Measurements from ENCODE around the gene FBXO47.

FBXO47 gene

GRCh38 chr17:39012725-39013124 is 45.5 kb upstream of the FBXO47 start:
- TF ChIP-seq CTCF (IDR thresholded peaks at IDR 0.05; ENCODE audit: low read depth, low read length, missing control alignments) = no peak
- in situ Hi-C loops (cut with HindIII; ENCODE audit: low pct_ligation_motif_present, low sequenced_read_pairs) = no loop called here

GRCh38 chr17:39011907-39012468 is 44.8 kb upstream of the FBXO47 start:
- Histone ChIP-seq H3K27ac (no peak overlapping the region), H3K27me3 (replicated peaks) (no peaks in the 10 kb centered on the region), H3K36me3 (replicated peaks) (no peaks in the 10 kb centered on the region), H3K4me3 (ENCODE audit: low read depth, low read length) (no peak overlapping the region)
- peak; percentile 23 for TF ChIP-seq CTCF (IDR thresholded peaks at IDR 0.05; ENCODE audit: low read depth, low read length, missing control alignments)
- no peak for DNase-seq
- in situ Hi-C loops (cut with HindIII; ENCODE audit: low pct_ligation_motif_present, low sequenced_read_pairs) = no loop called here

More at GRCh38 chr17:39012725-39013124, 45.5 kb upstream of the FBXO47 start:
- H3K36me3 ChIP-seq (replicated peaks) = no peaks in the 10 kb centered on the region
- no peaks in the 10 kb centered on the region for H3K27me3 ChIP-seq (replicated peaks)
- DNase-seq = no peak
- no peak overlapping the region for H3K4me3 ChIP-seq (ENCODE audit: low read depth, low read length)
- H3K27ac ChIP-seq = no peak overlapping the region

GRCh38 chr17:39009581-39010001 is 42.4 kb upstream of the FBXO47 start:
- in situ Hi-C loops (cut with HindIII; ENCODE audit: low pct_ligation_motif_present, low sequenced_read_pairs) = no loop called here
- DNase-seq = no peak
- Histone ChIP-seq H3K27me3 (replicated peaks) (no peaks in the 10 kb centered on the region), H3K27ac (no peak overlapping the region), H3K36me3 (replicated peaks) (no peaks in the 10 kb centered on the region), H3K4me3 (ENCODE audit: low read depth, low read length) (no peak overlapping the region)
- no peak for TF ChIP-seq CTCF (IDR thresholded peaks at IDR 0.05; ENCODE audit: low read depth, low read length, missing control alignments)

GRCh38 chr17:39008633-39009032 is 41.4 kb upstream of the FBXO47 start:
- H3K4me3 ChIP-seq (ENCODE audit: low read depth, low read length) = no peak overlapping the region
- TF ChIP-seq CTCF (IDR thresholded peaks at IDR 0.05; ENCODE audit: low read depth, low read length, missing control alignments) = no peak
- in situ Hi-C loops (cut with HindIII; ENCODE audit: low pct_ligation_motif_present, low sequenced_read_pairs) = no loop called here
- H3K27ac ChIP-seq = no peak overlapping the region
- H3K27me3 ChIP-seq (replicated peaks) = no peaks in the 10 kb centered on the region
- H3K36me3 ChIP-seq (replicated peaks) = no peaks in the 10 kb centered on the region
- no peak for DNase-seq

- DNase-seq = peak; percentile 51
- H3K4me3 ChIP-seq (ENCODE audit: low read depth, low read length) = no peak overlapping the region
- H3K36me3 ChIP-seq (replicated peaks) = no peaks in the 10 kb centered on the region
- no peak for TF ChIP-seq CTCF (IDR thresholded peaks at IDR 0.05; ENCODE audit: low read depth, low read length, missing control alignments)
- H3K27ac ChIP-seq = peak overlapping the region; percentile 44
- H3K27me3 ChIP-seq (replicated peaks) = no peaks in the 10 kb centered on the region
- in situ Hi-C loops (cut with HindIII; ENCODE audit: low pct_ligation_motif_present, low sequenced_read_pairs) = no loop called here
Observed at GRCh38 chr17:39002991-39003715, 36.0 kb upstream of the FBXO47 start.

Measured in brain microvascular endothelial cell (primary cell).